ENCODE results near the gene GRWD1.

GRCh38 chr19:48436586-48436985 is 9.2 kb upstream of the GRWD1 start:
- no peak for TF ChIP-seq CTCF (IDR thresholded peaks at IDR 0.05; ENCODE audit: control extremely low read depth in 1 of 3, insufficient read depth in 1 of 3, low read depth in 1 of 3, low read length in 3 of 3)
- TF ChIP-seq CBX8 (IDR thresholded peaks at IDR 0.05; ENCODE audit: borderline replicate concordance, low read depth, low read length): no peak
- TF ChIP-seq YY1 (IDR thresholded peaks at IDR 0.05; ENCODE audit: low read depth, low read length): no peak
- no peak for TF ChIP-seq TAF1 (IDR thresholded peaks at IDR 0.05; ENCODE audit: low read depth, low read length)
